ENCODE data around the gene PCBP3.

The PCBP3 gene

GRCh38 chr21:45780647-45781046, 137.1 kb downstream of the PCBP3 start:
- no peak for TF ChIP-seq EZH2phosphoT487 (IDR thresholded peaks at IDR 0.05; ENCODE audit: low read length)
- TF ChIP-seq CTCF (IDR thresholded peaks at IDR 0.05; ENCODE audit: low read length), result no peak
- TF ChIP-seq EZH2 (optimal IDR thresholded peaks at IDR 0.05; ENCODE audit: low read depth, low read length), result no peak
- H3K4me3 ChIP-seq (ENCODE audit: low read length), result no peak overlapping the region
- no peak overlapping the region for H3K27ac ChIP-seq (ENCODE audit: low read length)
- no peak overlapping the region for H3K9ac ChIP-seq (ENCODE audit: low read length)
- H3K4me1 ChIP-seq (ENCODE audit: low read length), result no peaks in the 10 kb centered on the region
- H3K36me3 ChIP-seq (replicated peaks; ENCODE audit: insufficient read depth, low read length), result no peaks in the 10 kb centered on the region
- H2AFZ ChIP-seq (ENCODE audit: low read length), result no peak overlapping the region
- no peaks in the 10 kb centered on the region for H3F3A ChIP-seq (ENCODE audit: insufficient read depth, low read length)
- DNase-seq, result no peak
- H3K79me2 ChIP-seq (ENCODE audit: low read length), result no peaks in the 10 kb centered on the region
- no peaks in the 10 kb centered on the region for H3K27me3 ChIP-seq (replicated peaks; ENCODE audit: insufficient read depth, low read length)
- no peak overlapping the region for H3K4me2 ChIP-seq (ENCODE audit: low read depth, low read length)
- H4K20me1 ChIP-seq (ENCODE audit: insufficient read depth, low read length), result no peaks in the 10 kb centered on the region
- no peaks in the 10 kb centered on the region for H3K9me2 ChIP-seq (replicated peaks; ENCODE audit: insufficient read depth, low read length)
- H3K9me3 ChIP-seq (replicated peaks; ENCODE audit: insufficient read depth, low read length), result no peaks in the 10 kb centered on the region

DNA sequence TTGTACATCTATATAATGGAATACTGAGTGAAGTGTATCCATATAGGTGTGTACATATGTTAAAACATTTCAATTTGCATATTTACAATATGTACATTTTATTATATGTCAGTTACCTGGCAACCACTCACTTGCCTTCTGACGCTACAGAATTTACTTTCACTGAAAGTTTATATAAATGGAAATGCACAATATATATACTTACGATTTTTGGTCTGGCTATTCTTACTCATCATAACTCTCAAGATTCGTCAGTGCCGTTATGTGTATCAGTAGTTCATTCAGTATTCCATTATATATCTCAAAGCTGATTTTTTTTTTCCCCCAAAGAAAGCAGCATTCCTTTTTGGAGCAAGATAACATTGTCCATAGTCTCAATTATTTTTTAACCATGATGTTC, 138.2 kb downstream of the PCBP3 start:
- no peak for TF ChIP-seq CTCF (IDR thresholded peaks at IDR 0.05; ENCODE audit: low read length)
- TF ChIP-seq EZH2 (optimal IDR thresholded peaks at IDR 0.05; ENCODE audit: low read depth, low read length), result no peak
- no peak for TF ChIP-seq EZH2phosphoT487 (IDR thresholded peaks at IDR 0.05; ENCODE audit: low read length)
- Histone ChIP-seq H3K27me3 (replicated peaks; ENCODE audit: insufficient read depth, low read length) (no peaks in the 10 kb centered on the region), H3K4me2 (ENCODE audit: low read depth, low read length) (no peak overlapping the region)

DNA sequence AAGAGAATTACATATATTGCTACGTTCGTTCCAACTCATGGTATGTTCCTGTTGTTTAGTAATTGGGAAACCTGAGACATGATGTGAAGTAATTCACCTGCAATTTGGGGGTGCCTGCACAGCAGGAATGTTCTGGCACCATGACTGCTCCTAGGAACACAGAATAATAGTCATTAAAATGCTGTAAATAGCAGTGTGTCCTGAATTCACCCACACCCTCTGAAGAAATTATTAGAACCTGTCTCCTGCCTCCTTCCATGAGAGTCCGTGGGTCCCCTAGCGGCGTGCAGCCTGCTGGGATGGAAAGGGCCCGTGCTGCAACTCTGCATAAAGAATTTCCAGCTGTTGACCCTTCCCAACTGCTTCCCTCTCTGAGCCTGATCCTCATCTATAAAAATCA, 143.1 kb downstream of the PCBP3 start:
- H3K27me3 ChIP-seq (replicated peaks; ENCODE audit: insufficient read depth, low read length), result no peaks in the 10 kb centered on the region
- TF ChIP-seq CTCF (IDR thresholded peaks at IDR 0.05; ENCODE audit: low read length), result no peak
- TF ChIP-seq EZH2phosphoT487 (IDR thresholded peaks at IDR 0.05; ENCODE audit: low read length), result no peak
- TF ChIP-seq EZH2 (optimal IDR thresholded peaks at IDR 0.05; ENCODE audit: low read depth, low read length), result no peak
- H3K4me1 ChIP-seq (ENCODE audit: low read length), result no peaks in the 10 kb centered on the region
- no peak overlapping the region for H3K9ac ChIP-seq (ENCODE audit: low read length)
- H3F3A ChIP-seq (ENCODE audit: insufficient read depth, low read length), result no peaks in the 10 kb centered on the region
- H3K9me2 ChIP-seq (replicated peaks; ENCODE audit: insufficient read depth, low read length), result no peaks in the 10 kb centered on the region
- no peak overlapping the region for H3K4me3 ChIP-seq (ENCODE audit: low read length)
- H3K27ac ChIP-seq (ENCODE audit: low read length), result no peak overlapping the region
- H3K36me3 ChIP-seq (replicated peaks; ENCODE audit: insufficient read depth, low read length), result no peaks in the 10 kb centered on the region
- H3K79me2 ChIP-seq (ENCODE audit: low read length), result no peaks in the 10 kb centered on the region
- H3K9me3 ChIP-seq (replicated peaks; ENCODE audit: insufficient read depth, low read length), result no peaks in the 10 kb centered on the region
- H2AFZ ChIP-seq (ENCODE audit: low read length), result no peak overlapping the region
- DNase-seq, result no peak
- no peaks in the 10 kb centered on the region for H4K20me1 ChIP-seq (ENCODE audit: insufficient read depth, low read length)
- no peak overlapping the region for H3K4me2 ChIP-seq (ENCODE audit: low read depth, low read length)

More for the DNA sequence above, 138.2 kb downstream of the PCBP3 start:
- no peaks in the 10 kb centered on the region for H4K20me1 ChIP-seq (ENCODE audit: insufficient read depth, low read length)
- DNase-seq, result no peak
- H3K9me2 ChIP-seq (replicated peaks; ENCODE audit: insufficient read depth, low read length), result no peaks in the 10 kb centered on the region
- H3F3A ChIP-seq (ENCODE audit: insufficient read depth, low read length), result no peaks in the 10 kb centered on the region
- no peaks in the 10 kb centered on the region for H3K9me3 ChIP-seq (replicated peaks; ENCODE audit: insufficient read depth, low read length)
- no peak overlapping the region for H3K27ac ChIP-seq (ENCODE audit: low read length)
- no peak overlapping the region for H3K9ac ChIP-seq (ENCODE audit: low read length)
- no peaks in the 10 kb centered on the region for H3K4me1 ChIP-seq (ENCODE audit: low read length)
- H3K4me3 ChIP-seq (ENCODE audit: low read length), result no peak overlapping the region
- H3K36me3 ChIP-seq (replicated peaks; ENCODE audit: insufficient read depth, low read length), result no peaks in the 10 kb centered on the region
- no peaks in the 10 kb centered on the region for H3K79me2 ChIP-seq (ENCODE audit: low read length)
- no peak overlapping the region for H2AFZ ChIP-seq (ENCODE audit: low read length)

Measured in MM.1S (cell line).